Left renal cortex interstitium (tissue), 4 donors: ENCODE results near the gene NUMB. TPM values are rescaled to one million over a fixed set of nuclear protein-coding genes. Genes with fewer than 3 reads are reported as not detected.

Experiments used
- DNase-seq, 4 donors: peaks; one replicate each; pipeline ENCODE4 v3.0.0-alpha.2; 2013; ENCODE audit warnings: low read depth in 4 of 4, low spot score in 2 of 4, missing footprints in 1 of 4
- polyA plus RNA-seq, 4 donors: library from polyadenylated mRNA; unstranded; fragments of 120-200 nt; gene quantifications; one replicate each; pipeline ENCODE4 v1.2.1, GENCODE V29; 2013; ENCODE audit not compliant: insufficient read length in 4 of 4

The NUMB gene
- polyA plus RNA-seq, 4 donors: 65.1 to 122 (median 90.5) TPM

- DNase-seq: no peak
These were observed 208.0 kb downstream of the NUMB start for GRCh38 chr14:73250317-73250713.

- no peak for DNase-seq
These were observed 208.6 kb downstream of the NUMB start for GRCh38 chr14:73249564-73250316.

GRCh38 chr14:73249108-73249507 lies 209.2 kb downstream of the NUMB start:
- DNase-seq: no peak

- no peak for DNase-seq
These were observed 210.1 kb downstream of the NUMB start for GRCh38 chr14:73248108-73248868.

GRCh38 chr14:73246387-73247150 lies 211.8 kb downstream of the NUMB start:
- no peak for DNase-seq

- DNase-seq: no peak
These were observed 212.6 kb downstream of the NUMB start for GRCh38 chr14:73245480-73246325.

GRCh38 chr14:73244541-73245290 lies 213.6 kb downstream of the NUMB start:
- no peak for DNase-seq

- DNase-seq: no peak
These were observed 214.6 kb downstream of the NUMB start for GRCh38 chr14:73243748-73244147.

GRCh38 chr14:73243341-73243740 lies 215.0 kb downstream of the NUMB start:
- DNase-seq: no peak

GRCh38 chr14:73242357-73242901 lies 215.9 kb downstream of the NUMB start:
- DNase-seq: no peak

- DNase-seq: no peak
These were observed 216.7 kb downstream of the NUMB start for GRCh38 chr14:73241481-73242165.

GRCh38 chr14:73240816-73241480 lies 217.4 kb downstream of the NUMB start:
- DNase-seq: no peak

GRCh38 chr14:73239393-73240241 lies 218.7 kb downstream of the NUMB start:
- no peak for DNase-seq

GRCh38 chr14:73238941-73239340 lies 219.4 kb downstream of the NUMB start:
- DNase-seq: no peak

GRCh38 chr14:73238424-73238852 lies 219.9 kb downstream of the NUMB start:
- no peak for DNase-seq

GRCh38 chr14:73237786-73238423 lies 220.4 kb downstream of the NUMB start:
- no peak for DNase-seq
